ENCODE measurements around the gene CBFB.

CBFB gene

DNA sequence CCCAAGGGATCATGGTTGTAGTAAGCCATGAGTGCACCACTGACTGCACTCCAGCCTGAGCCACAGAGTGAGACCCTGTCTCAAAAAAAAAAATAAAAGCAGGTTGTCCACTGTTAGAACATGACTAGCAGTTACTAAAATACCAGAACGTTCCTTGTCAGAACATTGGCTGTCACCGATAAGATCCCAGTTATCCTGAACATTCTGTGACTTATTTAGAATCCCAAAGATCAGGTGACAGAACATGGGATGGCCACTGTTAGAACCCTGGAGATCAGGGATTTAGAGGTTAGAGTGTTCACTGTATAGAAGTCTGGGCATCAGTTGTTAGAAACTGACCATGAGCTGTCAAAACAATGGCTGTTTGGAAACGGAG, 32.0 kb upstream of the CBFB start:
- Histone ChIP-seq H3K79me2 (ENCODE audit: low read length) (no peaks in the 10 kb centered on the region), H3K27me3 (ENCODE audit: low read depth, low read length) (no peaks in the 10 kb centered on the region), H2AFZ (ENCODE audit: low read depth, low read length) (no peak overlapping the region), H4K20me1 (ENCODE audit: insufficient read depth, low read length) (no peaks in the 10 kb centered on the region), H3K9ac (ENCODE audit: low read length) (no peak overlapping the region), H3K36me3 (replicated peaks; ENCODE audit: low read depth, low read length) (no peaks in the 10 kb centered on the region), H3K4me3 (ENCODE audit: low read length) (no peak overlapping the region), H3K9me3 (ENCODE audit: insufficient read depth, low read length) (no peaks in the 10 kb centered on the region), H3K4me2 (ENCODE audit: low read length) (no peak overlapping the region), H3K4me1 (ENCODE audit: low read length) (no peaks in the 10 kb centered on the region), H3K27ac (ENCODE audit: low read length) (no peak overlapping the region)
- no peak for TF ChIP-seq EZH2phosphoT487 (IDR thresholded peaks at IDR 0.05; ENCODE audit: low read depth)
- TF ChIP-seq, protein P1, sequence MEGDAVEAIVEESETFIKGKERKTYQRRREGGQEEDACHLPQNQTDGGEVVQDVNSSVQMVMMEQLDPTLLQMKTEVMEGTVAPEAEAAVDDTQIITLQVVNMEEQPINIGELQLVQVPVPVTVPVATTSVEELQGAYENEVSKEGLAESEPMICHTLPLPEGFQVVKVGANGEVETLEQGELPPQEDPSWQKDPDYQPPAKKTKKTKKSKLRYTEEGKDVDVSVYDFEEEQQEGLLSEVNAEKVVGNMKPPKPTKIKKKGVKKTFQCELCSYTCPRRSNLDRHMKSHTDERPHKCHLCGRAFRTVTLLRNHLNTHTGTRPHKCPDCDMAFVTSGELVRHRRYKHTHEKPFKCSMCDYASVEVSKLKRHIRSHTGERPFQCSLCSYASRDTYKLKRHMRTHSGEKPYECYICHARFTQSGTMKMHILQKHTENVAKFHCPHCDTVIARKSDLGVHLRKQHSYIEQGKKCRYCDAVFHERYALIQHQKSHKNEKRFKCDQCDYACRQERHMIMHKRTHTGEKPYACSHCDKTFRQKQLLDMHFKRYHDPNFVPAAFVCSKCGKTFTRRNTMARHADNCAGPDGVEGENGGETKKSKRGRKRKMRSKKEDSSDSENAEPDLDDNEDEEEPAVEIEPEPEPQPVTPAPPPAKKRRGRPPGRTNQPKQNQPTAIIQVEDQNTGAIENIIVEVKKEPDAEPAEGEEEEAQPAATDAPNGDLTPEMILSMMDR (IDR thresholded peaks at IDR 0.05; ENCODE audit: low read depth, low read length), result no peak

DNA sequence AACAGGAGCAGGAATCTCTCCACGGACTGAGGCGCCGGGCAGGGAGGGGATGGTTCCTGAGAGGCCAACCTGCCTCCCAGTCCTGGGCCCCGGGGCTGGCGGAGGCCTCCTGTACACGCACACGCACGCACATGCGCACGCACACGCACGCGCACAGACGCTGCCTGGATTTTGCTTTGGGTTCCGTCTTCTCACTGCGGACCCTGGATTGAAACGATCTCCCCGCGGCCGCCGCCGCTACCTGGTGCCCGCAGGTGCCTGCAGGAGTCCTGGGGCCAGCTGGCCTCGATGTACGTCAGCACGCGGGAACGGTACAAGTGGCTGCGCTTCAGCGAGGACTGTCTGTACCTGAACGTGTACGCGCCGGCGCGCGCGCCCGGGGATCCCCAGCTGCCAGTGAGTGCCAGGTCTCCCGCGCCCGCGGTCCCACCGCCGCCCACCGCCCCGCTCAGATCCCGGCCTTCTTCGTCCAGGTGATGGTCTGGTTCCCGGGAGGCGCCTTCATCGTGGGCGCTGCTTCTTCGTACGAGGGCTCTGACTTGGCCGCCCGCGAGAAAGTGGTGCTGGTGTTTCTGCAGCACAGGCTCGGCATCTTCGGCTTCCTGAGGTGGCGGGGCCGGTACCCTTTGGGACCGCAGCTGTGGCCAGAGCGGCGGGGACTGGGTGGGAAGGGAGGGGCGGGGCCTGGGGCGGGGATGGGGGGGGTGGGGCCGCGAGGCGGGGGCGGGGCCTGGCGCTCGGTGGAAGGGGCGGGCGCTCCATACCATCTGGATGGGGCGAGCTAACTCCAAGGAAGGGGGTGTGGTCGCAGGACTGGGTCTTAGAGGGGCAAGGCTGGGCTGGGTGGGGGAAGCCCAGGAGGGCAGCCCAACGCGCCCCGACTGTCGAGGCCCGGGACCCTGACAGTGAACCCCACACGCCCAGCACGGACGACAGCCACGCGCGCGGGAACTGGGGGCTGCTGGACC, 28.3 kb upstream of the CBFB start:
- no peaks in the 10 kb centered on the region for H4K20me1 ChIP-seq (ENCODE audit: insufficient read depth, low read length)
- H3K79me2 ChIP-seq (ENCODE audit: low read length), result no peaks in the 10 kb centered on the region
- no peak overlapping the region for H2AFZ ChIP-seq (ENCODE audit: low read depth, low read length)
- no peak overlapping the region for H3K4me3 ChIP-seq (ENCODE audit: low read length)
- TF ChIP-seq, protein P1 (IDR thresholded peaks at IDR 0.05; ENCODE audit: low read depth, low read length), result no peak
- no peak for TF ChIP-seq EZH2phosphoT487 (IDR thresholded peaks at IDR 0.05; ENCODE audit: low read depth)
- H3K27ac ChIP-seq (ENCODE audit: low read length), result no peak overlapping the region
- no peak overlapping the region for H3K9ac ChIP-seq (ENCODE audit: low read length)
- no peak overlapping the region for H3K4me2 ChIP-seq (ENCODE audit: low read length)
- no peaks in the 10 kb centered on the region for H3K27me3 ChIP-seq (ENCODE audit: low read depth, low read length)
- no peaks in the 10 kb centered on the region for H3K4me1 ChIP-seq (ENCODE audit: low read length)
- no peaks in the 10 kb centered on the region for H3K9me3 ChIP-seq (ENCODE audit: insufficient read depth, low read length)
- no peaks in the 10 kb centered on the region for H3K36me3 ChIP-seq (replicated peaks; ENCODE audit: low read depth, low read length)

DNA sequence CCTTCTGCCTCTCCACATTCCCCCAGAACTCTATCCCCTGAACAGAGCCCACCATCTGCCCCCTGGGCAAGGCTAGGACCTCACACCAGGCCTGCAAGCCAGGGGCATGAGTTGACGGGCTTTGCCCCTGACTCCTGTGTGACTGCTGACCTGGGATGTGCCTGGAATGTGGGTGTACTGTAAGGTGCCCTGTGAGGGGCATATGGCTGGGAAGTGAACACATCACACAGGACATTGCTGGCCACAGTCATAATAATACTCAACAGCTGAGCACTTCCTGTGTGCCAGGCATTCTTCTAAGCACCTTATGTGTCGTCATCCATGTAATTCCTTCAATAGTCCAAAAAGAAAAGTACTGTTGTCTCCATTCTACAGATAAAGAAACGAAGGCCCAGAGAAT, 27.2 kb upstream of the CBFB start:
- Histone ChIP-seq H3K79me2 (ENCODE audit: low read length) (no peaks in the 10 kb centered on the region), H4K20me1 (ENCODE audit: insufficient read depth, low read length) (no peaks in the 10 kb centered on the region), H3K36me3 (replicated peaks; ENCODE audit: low read depth, low read length) (no peaks in the 10 kb centered on the region), H3K4me3 (ENCODE audit: low read length) (no peak overlapping the region), H2AFZ (ENCODE audit: low read depth, low read length) (no peak overlapping the region), H3K27me3 (ENCODE audit: low read depth, low read length) (no peaks in the 10 kb centered on the region), H3K27ac (ENCODE audit: low read length) (no peak overlapping the region), H3K9ac (ENCODE audit: low read length) (no peak overlapping the region), H3K4me2 (ENCODE audit: low read length) (no peak overlapping the region), H3K4me1 (ENCODE audit: low read length) (no peaks in the 10 kb centered on the region), H3K9me3 (ENCODE audit: insufficient read depth, low read length) (no peaks in the 10 kb centered on the region)
- TF ChIP-seq, protein P1 (IDR thresholded peaks at IDR 0.05; ENCODE audit: low read depth, low read length), result no peak
- no peak for TF ChIP-seq EZH2phosphoT487 (IDR thresholded peaks at IDR 0.05; ENCODE audit: low read depth)

DNA sequence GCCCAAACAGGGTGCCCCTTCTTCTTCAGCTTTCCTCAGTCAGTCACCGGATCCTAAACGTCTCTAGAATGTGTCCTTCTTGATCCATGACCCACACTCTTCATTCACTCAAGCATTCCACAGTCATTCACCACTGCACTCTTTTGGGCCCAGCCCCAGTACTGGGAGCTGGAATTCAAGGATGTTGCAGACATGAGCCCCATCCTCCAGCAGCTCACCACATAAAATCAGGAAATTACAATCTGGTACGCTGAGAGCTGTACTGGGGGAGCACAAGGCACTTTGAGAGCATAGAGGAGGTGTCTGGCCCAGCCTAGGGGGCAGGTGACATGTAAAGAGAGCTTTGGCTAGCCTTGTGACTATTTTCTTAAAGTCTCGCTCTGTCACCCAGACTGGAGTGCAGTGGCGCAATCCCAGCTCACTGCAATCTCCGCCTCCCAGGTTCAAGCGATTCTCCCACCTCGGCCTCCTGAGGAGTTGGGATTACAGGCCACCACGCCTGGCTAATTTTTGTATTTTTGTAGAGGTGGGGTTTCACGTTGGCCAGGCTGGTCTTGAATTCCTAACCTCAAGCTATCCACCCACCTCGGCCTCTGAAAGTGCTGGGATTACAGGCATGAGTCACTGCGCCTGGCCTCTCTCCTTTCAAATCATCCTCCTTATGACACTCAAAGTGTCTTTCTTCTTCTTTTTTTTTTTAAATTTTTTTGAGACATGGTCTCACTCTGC, 21.9 kb upstream of the CBFB start:
- no peak overlapping the region for H3K4me3 ChIP-seq (ENCODE audit: low read length)
- H3K9me3 ChIP-seq (ENCODE audit: insufficient read depth, low read length), result no peaks in the 10 kb centered on the region
- H3K4me2 ChIP-seq (ENCODE audit: low read length), result no peak overlapping the region
- H3K36me3 ChIP-seq (replicated peaks; ENCODE audit: low read depth, low read length), result no peaks in the 10 kb centered on the region
- no peaks in the 10 kb centered on the region for H3K27me3 ChIP-seq (ENCODE audit: low read depth, low read length)
- H3K79me2 ChIP-seq (ENCODE audit: low read length), result no peaks in the 10 kb centered on the region
- no peaks in the 10 kb centered on the region for H3K4me1 ChIP-seq (ENCODE audit: low read length)
- H2AFZ ChIP-seq (ENCODE audit: low read depth, low read length), result no peak overlapping the region
- no peaks in the 10 kb centered on the region for H4K20me1 ChIP-seq (ENCODE audit: insufficient read depth, low read length)
- TF ChIP-seq, protein P1 (IDR thresholded peaks at IDR 0.05; ENCODE audit: low read depth, low read length), result no peak
- TF ChIP-seq EZH2phosphoT487 (IDR thresholded peaks at IDR 0.05; ENCODE audit: low read depth), result no peak
- H3K27ac ChIP-seq (ENCODE audit: low read length), result no peak overlapping the region
- H3K9ac ChIP-seq (ENCODE audit: low read length), result no peak overlapping the region

Measured in OCI-LY3 (cell line).